ENCODE results near the gene SLC25A41. TPM values are rescaled to one million over a fixed set of nuclear protein-coding genes. Genes with fewer than 3 reads are reported as not detected.

SLC25A41 gene
- total and polyA plus RNA-seq, 2 of the 13 experiments (the other 11 are each of a cell fraction or from before 2014, with no cell fraction given), result 0.33 to 0.95 TPM

GRCh38 chr19:6460099-6460884 is 26.7 kb upstream of the SLC25A41 start (continued):
- TF ChIP-seq RBM39 (IDR thresholded peaks at IDR 0.05; ENCODE audit: low read depth, low read length, poor library complexity, severe bottlenecking) (peak; percentile 90), HNRNPLL (IDR thresholded peaks at IDR 0.05; ENCODE audit: low read depth, low read length, poor library complexity, severe bottlenecking) (peak; percentile 68), CCAR2 (optimal IDR thresholded peaks at IDR 0.05; ENCODE audit: low read depth, low read length) (peak; percentile 26), ZNF230 (CRISPR knock-in tag; IDR thresholded peaks at IDR 0.05) (peak; percentile 76; the same call in 1 of the 2 replicates), ZNF446 (CRISPR knock-in tag; IDR thresholded peaks at IDR 0.05) (no peak), ZNF777 (CRISPR knock-in tag; IDR thresholded peaks at IDR 0.05) (peak; percentile 57; the same call in 1 of the 2 replicates), ZNF124 (CRISPR knock-in tag; IDR thresholded peaks at IDR 0.05) (peak; percentile 85), PAF1 (CRISPR knock-in tag; IDR thresholded peaks at IDR 0.05) (no peak), TOE1 (CRISPR knock-in tag; IDR thresholded peaks at IDR 0.05) (0 out of 2 replicates have a peak, but pooled peaks have one; percentile 31), ZGPAT (CRISPR knock-in tag; IDR thresholded peaks at IDR 0.05) (peak; percentile 85), ZFP82 (CRISPR knock-in tag; IDR thresholded peaks at IDR 0.05; ENCODE audit: borderline replicate concordance) (0 out of 2 replicates have a peak, but pooled peaks have one; percentile 46), ZBTB8A (CRISPR knock-in tag; IDR thresholded peaks at IDR 0.05; ENCODE audit: borderline replicate concordance, low read depth) (peak; percentile 46; the same call in 1 of the 2 replicates), ZNF687 (CRISPR knock-in tag; IDR thresholded peaks at IDR 0.05) (peak; percentile 71), MXI1 (IDR thresholded peaks at IDR 0.05; ENCODE audit: borderline replicate concordance, low read depth, low read length) (peak; percentile 44; the same call in 1 of the 3 replicates), HNRNPH1 (optimal IDR thresholded peaks at IDR 0.05; ENCODE audit: low read depth, low read length) (no peak), RFXAP (CRISPR knock-in tag; IDR thresholded peaks at IDR 0.05; ENCODE audit: borderline replicate concordance) (peak; percentile 73; the same call in 1 of the 2 replicates), CBFB (CRISPR knock-in tag; IDR thresholded peaks at IDR 0.05) (0 out of 2 replicates have a peak, but pooled peaks have one; percentile 17), FOSL2 (CRISPR knock-in tag; IDR thresholded peaks at IDR 0.05) (peak; percentile 17; the same call in 1 of the 2 replicates), RORA (CRISPR knock-in tag; IDR thresholded peaks at IDR 0.05) (no peak), SKI (IDR thresholded peaks at IDR 0.05; ENCODE audit: partially characterized antibody) (peak; percentile 48), ZNF839 (CRISPR knock-in tag; IDR thresholded peaks at IDR 0.05; ENCODE audit: borderline replicate concordance) (0 out of 2 replicates have a peak, but pooled peaks have one; percentile 34), MBD4 (IDR thresholded peaks at IDR 0.05; ENCODE audit: borderline replicate concordance, low read length) (no peak)

All from HepG2 (cell line).